Liver (tissue), 9 donors: ENCODE measurements around the gene NTN5. TPM values are rescaled to one million over a fixed set of nuclear protein-coding genes. Genes with fewer than 3 reads are reported as not detected.

Experiments
- DNase-seq: peaks from one replicate; pipeline ENCODE4 v3.0.0-alpha.2; 2017; ENCODE audit warnings: low spot score
- H3K27ac ChIP-seq, 2 donors: one replicate each; pipeline ENCODE4 v1.7.0; 2013; ENCODE audit warnings: inconsistent platforms in 2 of 2, low read length in 2 of 2, control low read depth in 1 of 2, low read depth in 1 of 2, mild to moderate bottlenecking in 1 of 2
- H3K27me3 ChIP-seq, 4 donors: one replicate each; pipeline versions ENCODE4 v1.6.1 to v1.7.0; 2013; ENCODE audit warnings: low read length in 3 of 4, inconsistent platforms in 1 of 4, mild to moderate bottlenecking in 1 of 4, moderate library complexity in 1 of 4; ENCODE audit not compliant: control insufficient read depth in 4 of 4, insufficient read depth in 4 of 4
- H3K36me3 ChIP-seq, 4 donors: one replicate each; pipeline versions ENCODE4 v1.6.1 to v1.7.0; 2013; ENCODE audit warnings: low read length in 3 of 4, mild to moderate bottlenecking in 3 of 4, low read depth in 1 of 4, moderate library complexity in 1 of 4; ENCODE audit not compliant: control insufficient read depth in 4 of 4, insufficient read depth in 3 of 4
- H3K4me1 ChIP-seq, 4 donors: one replicate each; pipeline versions ENCODE4 v1.6.1 to v1.7.0; 2013; ENCODE audit warnings: low read length in 3 of 4, mild to moderate bottlenecking in 3 of 4, moderate library complexity in 1 of 4; ENCODE audit not compliant: control insufficient read depth in 4 of 4, insufficient read depth in 4 of 4
- H3K4me3 ChIP-seq, 3 donors: one replicate each; pipeline versions ENCODE4 v1.6.1 to v1.7.0; 2013; ENCODE audit warnings: low read length in 3 of 3, control low read depth in 1 of 3, low read depth in 1 of 3, mild to moderate bottlenecking in 1 of 3
- H3K9ac ChIP-seq, 2 donors: one replicate each; pipeline ENCODE4 v1.7.0; 2013; ENCODE audit warnings: low read length in 2 of 2, mild to moderate bottlenecking in 2 of 2, moderate library complexity in 2 of 2, control low read depth in 1 of 2, low read depth in 1 of 2
- H3K9me3 ChIP-seq, 4 donors: one replicate each; pipeline versions ENCODE4 v1.6.1 to v1.7.0; 2013; ENCODE audit warnings: low read length in 3 of 4; ENCODE audit not compliant: control insufficient read depth in 4 of 4
- CTCF ChIP-seq: fragments of 150-350 bp; IDR thresholded peaks from 2 replicates; pipeline ENCODE4 v1.5.1; 2017; ENCODE audit warnings: improper control_type of control experiment, low read depth, low read length; ENCODE audit not compliant: missing input control
- FOXA2 ChIP-seq: IDR thresholded peaks from 2 replicates; pipeline ENCODE4 v1.6.1; 2016; ENCODE audit warnings: antibody characterized with exemption
- GABPA ChIP-seq, 2 donors: IDR thresholded peaks in 1 of 2; conservative IDR thresholded peaks in 1 of 2; 2 replicates each; pipeline ENCODE4 v1.6.1; 2016; ENCODE audit warnings: antibody characterized with exemption in 2 of 2, mild to moderate bottlenecking in 1 of 2, moderate library complexity in 1 of 2
- HNF4A ChIP-seq, 2 donors: conservative IDR thresholded peaks; 2 replicates each; pipeline ENCODE4 v1.6.1; 2016; ENCODE audit warnings: antibody characterized with exemption in 2 of 2, mild to moderate bottlenecking in 2 of 2
- HNF4G ChIP-seq: IDR thresholded peaks from 2 replicates; pipeline ENCODE4 v1.6.1; 2016; ENCODE audit warnings: antibody characterized with exemption
- JUND ChIP-seq, 2 donors: IDR thresholded peaks; 2 replicates each; pipeline ENCODE4 v1.6.1; 2016; ENCODE audit warnings: antibody characterized with exemption in 2 of 2
- MAX ChIP-seq: IDR thresholded peaks from 2 replicates; pipeline ENCODE4 v1.6.1; 2016; ENCODE audit warnings: antibody characterized with exemption
- RAD21 ChIP-seq, 2 donors: IDR thresholded peaks; 2 replicates each; pipeline ENCODE4 v1.6.1; 2016; ENCODE audit warnings: antibody characterized with exemption in 2 of 2, mild to moderate bottlenecking in 2 of 2
- REST ChIP-seq: IDR thresholded peaks from 2 replicates; pipeline ENCODE4 v1.6.1; 2016; ENCODE audit warnings: antibody characterized with exemption, mild to moderate bottlenecking
- RXRA ChIP-seq, 2 donors: IDR thresholded peaks; 2 replicates each; pipeline ENCODE4 v1.6.1; 2017 to 2018; ENCODE audit warnings: antibody characterized with exemption in 2 of 2, mild to moderate bottlenecking in 1 of 2
- TAF1 ChIP-seq: conservative IDR thresholded peaks from 2 replicates; pipeline ENCODE4 v1.6.1; 2016; ENCODE audit warnings: antibody characterized with exemption, mild to moderate bottlenecking
- YY1 ChIP-seq: IDR thresholded peaks from 2 replicates; pipeline ENCODE4 v1.6.1; 2016; ENCODE audit warnings: antibody characterized with exemption, mild to moderate bottlenecking
- ZBTB33 ChIP-seq: IDR thresholded peaks from 2 replicates; pipeline ENCODE4 v1.6.1; 2016; ENCODE audit warnings: antibody characterized with exemption
- WGBS: extraction: QIAGEN DNeasy Blood & Tissue Kit; methylation state at CpG from one replicate; pipeline ENCODE4 v1.1.7; 2013; 5-methylcytosine and 5-hydroxymethylcytosine counted together
- polyA plus RNA-seq, 2 donors: library from polyadenylated mRNA; stranded (reverse) in 1 of 2; unstranded in 1 of 2; fragments of 200-250 nt in 1 of 2; fragments of >200 nt in 1 of 2; fragmentation: Nextera tagmentation in 1 of 2; extraction: Ambion mirVana in 1 of 2; gene quantifications; one replicate each; pipeline versions ENCODE4 v1.2.1 to v1.2.3, GENCODE V29; 2013 to 2015
- total RNA-seq, 2 donors: library from RNA; depleted of rRNA; stranded (reverse); fragments of >200 nt; gene quantifications; one replicate each; pipeline ENCODE4 v1.2.3, GENCODE V29; 2014
- donor health status: healthy.
- donor health status: healthy.
- donor health status: healthy.
- donor health status: healthy.
- donor health status: healthy.

NTN5 gene
- total and polyA plus RNA-seq, 4 donors, result 0.08 to 0.09 TPM; not detected in 2

- TF ChIP-seq REST, result no peak
- TF ChIP-seq RXRA (IDR thresholded peaks at IDR 0.05), result no peak
- no peak for TF ChIP-seq TAF1
- no peak for TF ChIP-seq YY1
- TF ChIP-seq HNF4A (conservative IDR thresholded peaks at IDR 0.05), result no peak
- TF ChIP-seq ZBTB33, result no peak
- TF ChIP-seq FOXA2, result no peak
- TF ChIP-seq GABPA (IDR thresholded peaks at IDR 0.05 in 1 of 2, conservative IDR thresholded peaks at IDR 0.05 in 1 of 2), result no peak
- no peak for TF ChIP-seq JUND (IDR thresholded peaks at IDR 0.05)
Measured at GRCh38 chr19:48629297-48629598, 43.6 kb downstream of the NTN5 start (continued).

GRCh38 chr19:48628486-48629296, 44.1 kb downstream of the NTN5 start:
- DNase-seq, result peak; percentile 35

More at GRCh38 chr19:48628486-48629296, 44.1 kb downstream of the NTN5 start:
- no peak for TF ChIP-seq YY1
- no peak for TF ChIP-seq CTCF
- TF ChIP-seq ZBTB33, result no peak
- no peak for TF ChIP-seq TAF1
- no peak for TF ChIP-seq MAX
- no peak for TF ChIP-seq GABPA (IDR thresholded peaks at IDR 0.05 in 1 of 2, conservative IDR thresholded peaks at IDR 0.05 in 1 of 2)
- no peak for TF ChIP-seq RAD21 (IDR thresholded peaks at IDR 0.05)
- no peak for TF ChIP-seq HNF4G
- no peak for TF ChIP-seq RXRA (IDR thresholded peaks at IDR 0.05)
- peaks cover 0 to 7% (median 1%) of the 10 kb centered on the region in 4 donors for H3K36me3 ChIP-seq
- WGBS, result 75% methylated on average over 34 of the region's 34 CpGs
- H3K9me3 ChIP-seq, result no peaks in the 10 kb centered on the region
- H3K9ac ChIP-seq, result no peak overlapping the region
- peak overlapping the region; percentile 18 to 39 for H3K27ac ChIP-seq
- H3K27me3 ChIP-seq, result no peaks in the 10 kb centered on the region
- peaks cover 12 to 69% (median 41%) of the 10 kb centered on the region in 4 donors for H3K4me1 ChIP-seq
- H3K4me3 ChIP-seq, result no peak overlapping the region
